ENCODE data around the gene TMEM239. TPM values are rescaled to one million over a fixed set of nuclear protein-coding genes. Genes with fewer than 3 reads are reported as not detected.
A peak's percentile ranks its signal among the peaks of the same experiment; 100 is the strongest.
"Not testable (repeated sequence)": the region's sequence is repeated elsewhere in the genome, so short reads cannot be mapped to it uniquely, and the experiment has no call there.

Gene TMEM239
- not detected in 2 replicates for total RNA-seq

DNA sequence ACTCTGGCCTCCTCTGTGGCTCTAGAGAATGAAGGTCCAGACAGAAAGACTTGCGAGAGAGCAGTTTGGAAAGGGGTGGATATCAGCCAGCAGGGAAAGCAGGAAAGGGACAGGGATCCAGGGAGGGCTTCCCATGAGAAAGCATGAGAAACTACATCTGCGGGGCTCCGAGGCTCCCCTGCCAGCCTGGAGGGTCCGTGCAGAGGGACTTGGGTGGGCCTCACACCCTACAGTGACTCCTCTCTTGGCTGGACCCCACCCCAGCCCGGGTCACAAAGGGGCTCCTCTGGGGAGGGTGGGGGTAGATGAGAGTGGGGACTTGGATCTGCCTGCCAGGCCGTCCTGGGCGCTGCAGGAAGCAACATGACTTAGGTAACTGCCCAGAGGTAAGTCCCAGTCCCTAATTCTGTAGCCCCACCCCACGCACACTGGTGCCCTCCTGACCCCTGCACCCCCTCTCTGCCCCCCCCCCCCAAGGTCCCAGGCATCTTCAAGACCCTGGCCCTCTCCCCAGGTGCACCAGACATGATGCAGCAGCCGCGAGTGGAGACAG, at the start of gene TMEM239:
TMEM239 (plus strand) TSS at position 335 of the 553 bp plus-strand sequence; CDS start at position 526, 191 bp downstream.
- DNase-seq (ENCODE audit: low read depth in 2 of 2), result no peak

DNA sequence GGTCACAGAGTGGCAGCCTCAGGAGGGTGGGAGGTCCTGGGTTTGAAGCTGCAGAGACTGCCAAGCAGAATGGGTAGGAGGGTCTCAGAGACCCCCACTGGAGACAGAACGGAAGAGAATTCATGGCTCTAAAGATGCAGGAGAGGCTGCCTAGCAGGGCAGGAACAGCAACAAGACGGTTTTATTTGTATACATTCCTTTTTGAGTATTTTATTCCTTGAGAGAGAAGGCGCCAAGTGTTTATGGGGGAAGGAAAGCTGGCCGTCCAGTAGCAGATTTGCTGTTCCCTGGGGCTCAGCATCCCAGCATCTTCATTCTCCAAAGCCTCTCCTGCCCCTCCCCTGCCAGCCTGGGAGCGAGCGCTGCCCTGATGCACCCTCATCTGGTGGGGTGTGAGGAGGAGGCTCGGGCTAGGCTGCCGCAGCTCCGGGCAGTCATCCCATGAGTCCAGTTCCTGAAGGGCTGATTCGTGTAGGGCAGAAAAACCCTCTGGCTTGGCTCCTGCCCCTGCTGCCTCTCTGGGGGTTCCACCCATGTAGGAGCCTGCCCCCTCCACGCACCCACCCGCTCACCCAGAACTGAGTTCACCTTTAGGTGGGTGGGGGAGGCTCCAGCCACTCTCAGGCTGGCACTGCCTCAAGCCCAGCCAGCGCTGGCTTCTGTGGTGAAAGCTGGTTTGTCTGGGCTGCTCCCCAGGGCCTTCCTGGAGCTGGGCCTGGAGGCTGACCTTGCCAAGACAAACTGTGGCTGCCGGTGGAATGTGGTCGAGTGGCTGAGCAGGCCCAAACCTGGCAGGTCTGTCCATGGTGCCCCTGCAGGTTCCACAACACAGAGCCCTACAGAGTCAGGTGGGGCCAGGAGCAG, 48.2 kb upstream of the TMEM239 start:
- DNase-seq (ENCODE audit: low read depth in 2 of 2), result peak in 1 of 2 donors; percentile 38

DNA sequence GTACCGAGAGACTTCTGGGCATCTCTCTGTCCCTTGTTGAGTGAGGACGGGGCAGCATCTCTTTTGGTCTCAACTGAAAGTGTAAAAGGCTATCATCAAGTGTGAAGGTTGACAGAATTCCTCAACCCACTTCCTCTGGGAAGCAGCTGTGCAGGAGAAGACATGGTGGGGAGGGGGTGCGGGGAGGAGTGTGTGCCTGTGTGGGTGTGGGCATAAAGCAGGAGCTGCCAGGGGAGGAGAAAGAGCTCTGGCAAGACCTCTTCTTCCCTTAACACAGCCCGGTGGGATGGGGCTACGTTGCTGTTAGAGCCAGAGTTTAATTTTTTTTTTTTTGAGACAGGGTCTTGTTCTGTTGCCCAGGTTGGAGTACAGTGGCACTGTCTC, 47.5 kb upstream of the TMEM239 start:
- DNase-seq (ENCODE audit: low read depth in 2 of 2), result peak in 1 of 2 donors; percentile 20

- DNase-seq (ENCODE audit: low read depth in 2 of 2), result not testable (repeated sequence)
Observed at GRCh38 chr20:2770091-2770490, 46.1 kb upstream of the TMEM239 start.

DNA sequence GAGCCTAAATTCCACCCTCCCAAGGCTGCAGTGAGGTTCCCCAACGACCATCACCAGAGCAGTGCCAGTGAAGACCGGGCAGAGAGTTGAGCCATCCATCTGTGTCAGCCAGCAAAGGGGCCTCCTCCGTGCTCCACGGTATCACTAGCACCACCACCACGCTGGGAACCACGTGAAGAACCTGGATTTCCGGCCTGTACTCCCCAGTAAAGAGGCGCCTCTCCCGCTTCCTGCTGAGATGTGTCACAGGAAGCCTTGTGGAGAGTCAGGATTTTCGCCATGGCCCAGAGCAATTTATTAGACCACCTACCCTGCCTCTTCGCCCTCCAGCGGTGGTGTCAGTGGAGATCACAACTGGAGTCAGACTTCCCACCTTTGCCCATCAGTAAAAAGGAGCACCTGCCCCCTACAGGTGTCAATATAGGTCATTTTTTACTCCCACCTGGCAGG, 44.5 kb upstream of the TMEM239 start:
- peak in 1 of 2 donors; percentile 74 for DNase-seq (ENCODE audit: low read depth in 2 of 2)

DNA sequence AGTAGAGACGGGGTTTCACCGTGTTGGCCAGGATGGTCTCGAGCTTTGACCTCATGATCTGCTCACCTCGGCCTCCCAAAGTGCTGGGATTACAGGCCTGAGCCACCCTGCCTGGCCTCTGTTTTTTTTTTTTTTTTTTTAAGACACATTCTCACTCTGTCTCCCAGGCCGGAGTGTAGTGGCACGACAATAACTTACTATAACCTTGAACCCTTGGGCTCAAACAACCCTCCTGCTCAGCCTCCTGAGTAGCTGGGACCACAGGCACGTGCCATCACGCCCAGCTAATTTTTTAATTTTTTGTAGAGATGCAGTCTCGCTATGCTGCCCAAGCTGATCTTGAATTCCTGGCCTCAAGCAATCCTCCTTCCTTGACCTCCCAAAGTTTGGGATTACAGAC, 42.4 kb upstream of the TMEM239 start:
- DNase-seq (ENCODE audit: low read depth in 2 of 2), result no peak

GRCh38 chr20:2775139-2775538, 41.0 kb upstream of the TMEM239 start:
- no peak for DNase-seq (ENCODE audit: low read depth in 2 of 2)

- DNase-seq (ENCODE audit: low read depth in 2 of 2), result no peak
Observed at GRCh38 chr20:2778602-2779321, 37.4 kb upstream of the TMEM239 start.

GRCh38 chr20:2780948-2781347, 35.2 kb upstream of the TMEM239 start:
- DNase-seq (ENCODE audit: low read depth in 2 of 2), result no peak

DNA sequence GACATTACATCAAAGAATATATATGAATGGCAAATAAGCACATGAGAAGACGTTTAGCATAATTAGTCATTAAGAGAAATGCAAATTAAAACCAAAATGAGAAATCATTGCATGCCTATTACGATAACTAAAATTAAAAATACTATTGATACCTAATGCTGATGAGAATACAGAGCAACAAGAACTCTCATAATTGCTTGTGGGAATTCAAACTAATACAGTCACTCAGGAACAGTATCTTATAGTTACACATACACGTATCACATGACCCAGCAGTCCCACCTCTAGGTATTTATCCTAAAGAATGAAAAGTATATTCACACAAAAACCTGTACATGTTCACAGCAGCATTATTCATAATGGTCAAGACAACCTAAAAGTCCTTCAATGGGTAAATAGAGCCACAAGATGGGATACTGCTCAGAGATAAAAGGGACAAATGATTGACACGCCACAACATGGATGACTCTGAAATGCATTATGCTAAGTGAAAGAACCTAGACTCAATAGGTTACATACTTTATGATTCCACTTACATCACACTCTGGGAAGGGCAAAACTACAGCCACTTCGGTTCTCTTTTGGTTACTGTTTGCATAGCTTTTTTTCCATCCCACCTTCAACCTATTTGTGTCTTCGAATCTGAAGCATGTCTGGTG, 32.1 kb upstream of the TMEM239 start:
- DNase-seq (ENCODE audit: low read depth in 2 of 2), result no peak

DNA sequence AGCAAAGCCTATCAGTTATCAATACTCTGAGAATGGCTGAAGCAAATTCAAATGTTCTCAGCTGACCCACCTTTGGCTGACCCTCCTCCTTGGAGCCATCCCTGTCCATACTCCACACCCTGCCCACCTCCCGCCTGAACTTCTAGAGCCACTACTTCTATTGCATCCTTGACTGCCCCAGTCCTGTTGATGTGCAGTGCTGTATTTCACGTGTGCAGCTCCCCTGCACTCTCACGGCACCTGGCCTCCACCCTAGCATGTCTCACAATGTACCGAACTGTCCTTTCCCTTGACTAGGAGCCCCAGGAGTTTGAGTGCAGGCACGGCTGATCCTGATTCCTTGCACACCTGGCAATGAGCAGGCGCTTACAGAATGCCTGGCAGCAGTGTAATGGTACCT, 22.7 kb upstream of the TMEM239 start:
- DNase-seq (ENCODE audit: low read depth in 2 of 2), result no peak

GRCh38 chr20:2794202-2794748, 21.9 kb upstream of the TMEM239 start:
- DNase-seq (ENCODE audit: low read depth in 2 of 2), result no peak

- no peak for DNase-seq (ENCODE audit: low read depth in 2 of 2)
Observed at GRCh38 chr20:2794866-2795447, 21.2 kb upstream of the TMEM239 start.

GRCh38 chr20:2795451-2795850, 20.7 kb upstream of the TMEM239 start:
- no peak for DNase-seq (ENCODE audit: low read depth in 2 of 2)

DNA sequence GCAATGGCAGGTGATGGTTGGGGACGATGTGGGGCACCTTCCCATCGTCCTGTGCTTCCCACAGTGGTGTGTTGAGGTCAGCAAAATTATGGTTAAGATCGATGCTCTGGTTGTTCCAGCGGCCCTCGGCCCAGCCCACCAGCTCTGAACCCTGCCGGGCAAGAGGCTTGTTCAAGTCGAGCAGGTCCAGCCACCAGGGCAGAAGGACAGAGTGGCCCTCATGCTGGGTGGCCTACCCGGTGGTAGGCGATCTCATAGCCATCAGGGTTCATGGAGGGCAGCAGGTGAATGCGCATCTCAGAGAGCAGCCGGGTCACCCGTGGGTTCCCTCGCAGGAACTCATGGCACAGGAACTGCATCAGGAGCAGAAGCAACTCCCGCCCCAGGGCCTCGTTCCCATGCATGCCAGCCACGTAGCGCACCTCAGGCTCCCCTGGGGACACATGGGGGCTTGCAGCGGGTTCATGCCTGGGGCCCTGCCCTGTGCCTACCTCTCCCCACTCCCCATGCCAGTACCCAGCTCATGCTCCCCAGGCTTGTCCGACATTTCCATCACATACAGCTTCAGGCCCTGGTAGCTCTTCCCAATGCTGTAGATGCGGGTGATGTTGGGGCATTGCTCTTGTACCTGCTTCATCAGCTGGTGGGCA, 20.0 kb upstream of the TMEM239 start:
- no peak for DNase-seq (ENCODE audit: low read depth in 2 of 2)

DNA sequence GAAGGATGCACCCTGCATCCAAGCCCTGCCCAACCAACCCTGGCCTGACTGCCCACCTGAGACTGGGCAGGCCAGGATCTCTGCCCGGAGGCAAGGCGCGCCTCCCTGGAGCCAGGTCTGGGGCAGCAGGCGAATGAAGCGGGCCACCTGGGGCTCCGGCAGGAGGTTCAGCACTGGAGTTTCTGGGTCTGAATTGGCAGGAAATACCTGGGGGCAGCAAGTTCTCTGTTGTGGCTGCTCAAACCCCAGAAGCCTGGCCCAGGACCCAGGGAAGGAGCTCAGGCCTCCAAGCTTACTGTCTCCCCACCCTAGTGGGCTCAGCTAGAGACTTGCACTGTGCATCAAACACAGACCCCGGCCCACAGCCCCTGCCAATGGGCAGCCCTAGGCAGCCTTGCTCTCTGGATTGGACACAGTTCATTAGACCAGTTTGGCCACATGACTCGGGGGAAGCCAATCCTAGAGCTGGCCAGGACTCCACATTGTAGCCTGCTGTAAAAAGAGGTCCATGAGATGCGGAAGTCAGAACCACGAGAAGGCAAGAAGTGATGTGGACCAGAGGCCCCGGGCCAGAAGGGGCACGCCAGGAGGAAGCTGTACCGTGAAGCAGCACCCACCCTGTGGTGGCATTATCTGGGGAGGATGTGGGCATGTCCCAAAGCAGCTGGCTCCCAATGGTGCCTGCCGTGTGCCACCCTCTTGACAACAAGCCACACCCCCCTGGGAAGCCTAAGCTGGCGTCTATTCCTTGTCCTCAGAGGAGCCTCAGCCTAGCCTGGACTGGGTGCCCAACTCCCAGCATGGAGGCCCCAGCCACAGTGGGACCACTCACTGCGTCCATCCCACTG, 18.8 kb upstream of the TMEM239 start:
- no peak for DNase-seq (ENCODE audit: low read depth in 2 of 2)

DNA sequence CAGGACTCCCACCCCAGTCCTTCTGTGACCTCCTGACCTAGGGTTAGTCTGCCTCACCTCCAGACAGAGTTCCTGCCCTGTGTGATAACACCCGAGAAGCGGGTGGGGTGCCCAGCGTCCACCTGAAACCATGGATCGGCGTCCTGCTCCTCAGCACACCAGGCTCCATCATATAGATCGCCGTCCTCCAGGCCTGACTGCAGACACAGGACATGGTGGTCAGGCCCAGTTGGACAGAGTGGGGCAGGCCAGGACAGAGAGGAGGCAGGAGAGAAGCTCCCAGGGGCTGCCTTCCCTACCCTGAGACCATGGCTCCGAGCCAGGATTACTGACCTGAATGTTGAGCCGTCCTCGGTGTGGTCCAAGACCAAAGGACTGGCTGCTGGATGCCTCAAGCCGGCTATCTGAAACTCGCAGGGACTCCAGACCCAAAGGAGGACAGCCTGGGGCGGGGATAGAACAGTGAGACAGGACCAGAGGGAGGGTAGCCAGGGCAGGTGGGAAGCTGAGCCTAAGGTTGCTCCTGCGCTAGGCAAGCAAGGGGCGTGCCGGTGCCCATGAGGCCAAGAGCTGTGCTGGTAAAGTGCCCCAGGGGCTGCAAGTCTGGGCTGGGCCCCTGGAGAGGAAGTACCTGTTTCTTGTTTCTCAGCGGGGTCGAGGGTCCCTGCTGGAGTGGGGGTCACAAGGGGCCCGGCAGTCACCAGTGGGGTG, 17.9 kb upstream of the TMEM239 start:
- no peak for DNase-seq (ENCODE audit: low read depth in 2 of 2)

DNA sequence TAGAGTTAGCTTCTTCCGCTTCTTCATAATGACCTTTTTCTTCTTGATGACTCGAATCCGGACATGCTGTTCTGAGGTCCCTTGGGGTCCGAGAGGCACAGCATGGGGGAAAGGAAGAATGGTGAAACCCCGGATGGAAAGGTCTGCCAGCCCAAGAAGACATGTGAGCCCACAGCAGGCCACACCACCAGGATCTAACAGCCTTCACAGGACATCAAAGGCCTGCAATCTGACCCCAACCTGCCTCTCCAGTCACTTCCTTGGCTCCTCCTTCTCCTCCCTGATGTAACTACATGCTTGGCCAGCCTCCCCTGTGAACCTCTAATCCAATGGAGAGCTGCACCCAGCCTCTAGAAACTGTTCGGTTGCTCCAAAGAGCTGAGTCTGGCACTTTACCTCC, 17.4 kb upstream of the TMEM239 start:
- DNase-seq (ENCODE audit: low read depth in 2 of 2), result no peak

DNA sequence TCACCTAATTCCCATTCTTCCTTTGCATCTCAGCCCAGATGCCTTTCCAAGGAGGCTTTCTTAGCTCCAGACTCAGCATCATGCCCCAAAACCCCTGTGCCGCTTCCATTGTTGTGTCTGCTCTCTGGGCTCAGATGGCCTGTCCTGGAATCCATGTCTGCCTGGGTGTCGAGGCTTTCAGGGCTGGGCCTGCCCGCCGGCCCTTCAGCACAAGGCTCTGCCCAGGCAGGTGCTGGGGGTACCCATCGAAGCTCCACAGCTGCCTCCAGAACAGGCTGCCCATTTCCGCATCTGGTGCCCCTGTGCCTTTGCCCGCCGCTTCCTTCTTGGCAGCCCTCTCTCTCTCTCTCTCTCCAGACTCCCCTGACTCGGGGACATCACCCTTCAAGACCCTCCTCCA, 16.9 kb upstream of the TMEM239 start:
- no peak for DNase-seq (ENCODE audit: low read depth in 2 of 2)
